ENCODE measurements around the gene ANKMY1. TPM values are rescaled to one million over a fixed set of nuclear protein-coding genes. Genes with fewer than 3 reads are reported as not detected.

The ANKMY1 gene
- total RNA-seq, 1 experiment from 2014 or later: 19.5 TPM

- ChIA-PET CTCF (no interaction called here), POLR2A (ENCODE audit: unreplicated experiment) (no interaction called here)
- TF ChIP-seq CTCF (conservative IDR thresholded peaks at IDR 0.05; ENCODE audit: low read depth, low read length) (no peak), EZH2 (IDR thresholded peaks at IDR 0.05; ENCODE audit: low read length, unreplicated experiment) (no peak), EZH2phosphoT487 (IDR thresholded peaks at IDR 0.05; ENCODE audit: borderline replicate concordance, low read length) (no peak)
- peaks cover 4% of the 10 kb centered on the region for H3F3A ChIP-seq (ENCODE audit: low read length, unreplicated experiment)
- peaks cover 27% of the 10 kb centered on the region for H4K20me1 ChIP-seq (ENCODE audit: low read length)
- H3K9ac ChIP-seq (ENCODE audit: low read length): no peak overlapping the region
- H3K9me2 ChIP-seq (replicated peaks; ENCODE audit: low read length): no peaks in the 10 kb centered on the region
- H3K27me3 ChIP-seq (ENCODE audit: low read length): no peaks in the 10 kb centered on the region
- peaks cover 30% of the 10 kb centered on the region for H3K4me1 ChIP-seq (ENCODE audit: insufficient read depth, low read length)
- ATAC-seq: no peak
- intact Hi-C loops (cut with micrococcal nuclease): no loop called here
- peak overlapping the region; percentile 97 for H3K4me2 ChIP-seq (ENCODE audit: low read length)
- peak overlapping the region; percentile 80; the same call in 1 of the 2 replicates for H3K4me3 ChIP-seq (ENCODE audit: low read length)
- DNase-seq: no peak
- H3K79me2 ChIP-seq (ENCODE audit: low read length): peaks cover 35% of the 10 kb centered on the region
- BruUV-seq (replicated peaks): no TSS peak
- no peak overlapping the region for H3K27ac ChIP-seq (ENCODE audit: low read length)
- no peaks in the 10 kb centered on the region for H3K9me3 ChIP-seq (ENCODE audit: low read length)
- no peak overlapping the region for H2AFZ ChIP-seq (ENCODE audit: low read length)
- H3K36me3 ChIP-seq (ENCODE audit: low read depth, low read length): no peaks in the 10 kb centered on the region
Measured at GRCh38 chr2:240437551-240437860, 120.3 kb downstream of the ANKMY1 start.

GRCh38 chr2:240436683-240437550 is 120.9 kb downstream of the ANKMY1 start:
- TF ChIP-seq CTCF (conservative IDR thresholded peaks at IDR 0.05; ENCODE audit: low read depth, low read length) (no peak), EZH2 (IDR thresholded peaks at IDR 0.05; ENCODE audit: low read length, unreplicated experiment) (no peak), EZH2phosphoT487 (IDR thresholded peaks at IDR 0.05; ENCODE audit: borderline replicate concordance, low read length) (no peak)
- BruUV-seq (replicated peaks): TSS peak; percentile 41
- H3K27ac ChIP-seq (ENCODE audit: low read length): no peak overlapping the region

More at GRCh38 chr2:240436683-240437550, 120.9 kb downstream of the ANKMY1 start:
- Histone ChIP-seq H3K9ac (ENCODE audit: low read length) (peak overlapping the region; percentile 83), H4K20me1 (ENCODE audit: low read length) (peaks cover 27% of the 10 kb centered on the region), H3F3A (ENCODE audit: low read length, unreplicated experiment) (peaks cover 4% of the 10 kb centered on the region), H3K9me2 (replicated peaks; ENCODE audit: low read length) (no peaks in the 10 kb centered on the region), H3K4me2 (ENCODE audit: low read length) (peak overlapping the region; percentile 97), H3K36me3 (ENCODE audit: low read depth, low read length) (no peaks in the 10 kb centered on the region), H3K4me1 (ENCODE audit: insufficient read depth, low read length) (peaks cover 30% of the 10 kb centered on the region), H3K79me2 (ENCODE audit: low read length) (peaks cover 35% of the 10 kb centered on the region), H2AFZ (ENCODE audit: low read length) (no peak overlapping the region), H3K4me3 (ENCODE audit: low read length) (peak overlapping the region; percentile 80), H3K9me3 (ENCODE audit: low read length) (no peaks in the 10 kb centered on the region), H3K27me3 (ENCODE audit: low read length) (no peaks in the 10 kb centered on the region)
- CTCF ChIA-PET: no interaction called here
- DNase-seq (peak; percentile 18), ATAC-seq (no peak)
- POLR2A ChIA-PET (ENCODE audit: unreplicated experiment): interaction anchor here (1.6 kb wide), 1 partner anchor 67 kb away, joined by 11 read pairs; no protein-coding TSS in a partner anchor
- intact Hi-C loops (cut with micrococcal nuclease): no loop called here

Data from PC-3 (cell line).